Measurements from ENCODE around the gene SLC25A33. TPM values are rescaled to one million over a fixed set of nuclear protein-coding genes. Genes with fewer than 3 reads are reported as not detected.
"Not testable (repeated sequence)": the region's sequence is repeated elsewhere in the genome, so short reads cannot be mapped to it uniquely, and the experiment has no call there.

The SLC25A33 gene
- total and polyA plus RNA-seq, 2 experiments from 2014 or later: 13.3 to 18.8 TPM

- DNase-seq (ENCODE audit: low spot score); H3K27me3 ChIP-seq (ENCODE audit: insufficient read depth); H3K4me3 ChIP-seq; H2AFZ ChIP-seq; H3K27me3 Mint-ChIP-seq (ENCODE audit: insufficient read depth, low read depth, poor library complexity); H3K9me2 ChIP-seq (ENCODE audit: insufficient read depth); ATAC-seq; H3K9me3 Mint-ChIP-seq; H3K4me1 Mint-ChIP-seq; H3K4me1 ChIP-seq (ENCODE audit: insufficient read depth); H3K27ac Mint-ChIP-seq; H3K4me2 ChIP-seq; H3K4me3 Mint-ChIP-seq; H3F3A ChIP-seq (replicated peaks; ENCODE audit: low read depth); H3K27ac ChIP-seq (ENCODE audit: low read depth): not testable (repeated sequence)
- Histone ChIP-seq H3K36me3 (ENCODE audit: insufficient read depth) (peaks cover 25% of the 10 kb centered on the region), H3K79me2 (replicated peaks; ENCODE audit: insufficient read depth) (peaks cover 26% of the 10 kb centered on the region), H4K20me1 (replicated peaks; ENCODE audit: insufficient read depth) (peaks cover 61% of the 10 kb centered on the region)
- H3K36me3 Mint-ChIP-seq (ENCODE audit: low read depth): peaks cover 64% of the 10 kb centered on the region
Measured at GRCh38 chr1:9560090-9560489, 20.8 kb downstream of the SLC25A33 start.

GRCh38 chr1:9561429-9561828, 22.2 kb downstream of the SLC25A33 start:
- Mint-ChIP-seq H3K4me3 (no peak overlapping the region), H3K36me3 (ENCODE audit: low read depth) (peaks cover 54% of the 10 kb centered on the region), H3K27ac (no peak overlapping the region), H3K9me3 (peaks cover 5% of the 10 kb centered on the region; the same call in 1 of the 3 replicates), H3K27me3 (ENCODE audit: insufficient read depth, low read depth, poor library complexity) (no peaks in the 10 kb centered on the region), H3K4me1 (peaks cover 6% of the 10 kb centered on the region; the same call in 1 of the 3 replicates)
- Histone ChIP-seq H3K27ac (ENCODE audit: low read depth) (no peak overlapping the region), H3K4me2 (no peak overlapping the region), H3K36me3 (ENCODE audit: insufficient read depth) (peaks cover 12% of the 10 kb centered on the region), H3K79me2 (replicated peaks; ENCODE audit: insufficient read depth) (peaks cover 26% of the 10 kb centered on the region), H2AFZ (no peak overlapping the region), H3K4me1 (ENCODE audit: insufficient read depth) (peaks cover 8% of the 10 kb centered on the region; the same call in 1 of the 2 replicates), H3K9me2 (ENCODE audit: insufficient read depth) (no peaks in the 10 kb centered on the region), H4K20me1 (replicated peaks; ENCODE audit: insufficient read depth) (peaks cover 53% of the 10 kb centered on the region), H3K27me3 (ENCODE audit: insufficient read depth) (no peaks in the 10 kb centered on the region), H3F3A (replicated peaks; ENCODE audit: low read depth) (no peaks in the 10 kb centered on the region), H3K4me3 (no peak overlapping the region)
- ATAC-seq (no peak), DNase-seq (ENCODE audit: low spot score) (no peak)
- TF ChIP-seq ETS1 (IDR thresholded peaks at IDR 0.05): no peak
- no peak for TF ChIP-seq NANOG (IDR thresholded peaks at IDR 0.05; ENCODE audit: borderline replicate concordance)
- TF ChIP-seq EZH2 (IDR thresholded peaks at IDR 0.05; ENCODE audit: low read depth, unreplicated experiment): no peak
- TF ChIP-seq ZNF114 (CRISPR knock-in tag; IDR thresholded peaks at IDR 0.05): no peak
- TF ChIP-seq REST (IDR thresholded peaks at IDR 0.05; ENCODE audit: unreplicated experiment): no peak
- TF ChIP-seq JUNB (IDR thresholded peaks at IDR 0.05; ENCODE audit: unreplicated experiment): no peak
- TF ChIP-seq STAT1 (IDR thresholded peaks at IDR 0.05; ENCODE audit: unreplicated experiment): no peak
- TF ChIP-seq EZH2phosphoT487 (IDR thresholded peaks at IDR 0.05; ENCODE audit: unreplicated experiment): no peak
- no peak for TF ChIP-seq CREB1 (CRISPR knock-in tag; IDR thresholded peaks at IDR 0.05; ENCODE audit: low read depth)
- TF ChIP-seq ZNF331 (CRISPR knock-in tag; IDR thresholded peaks at IDR 0.05; ENCODE audit: low read depth): no peak
- no peak for TF ChIP-seq CTCF (conservative IDR thresholded peaks at IDR 0.05; ENCODE audit: low read depth in 2 of 2)
